ENCODE measurements around the gene ZFR.

DNA sequence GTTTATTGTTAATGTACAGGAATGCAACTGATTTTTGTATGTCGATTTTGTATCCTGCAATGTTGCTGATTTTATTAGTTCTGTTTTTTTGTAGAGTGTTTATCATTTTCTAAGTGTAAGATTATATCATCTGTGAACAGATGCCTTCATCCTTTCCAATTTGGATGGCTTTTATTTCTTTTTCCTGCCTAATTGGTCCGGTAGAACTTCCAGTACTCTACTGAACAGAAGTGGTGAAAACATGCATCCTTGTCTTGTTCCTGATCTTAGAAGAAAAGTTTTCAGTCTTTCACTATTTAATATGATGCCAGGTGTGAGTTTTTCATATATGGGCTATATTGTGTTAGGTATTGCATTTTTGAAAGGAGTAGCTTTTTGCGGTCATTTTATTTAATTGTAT is 42.5 kb upstream of the ZFR start:
- TF ChIP-seq, protein P1, sequence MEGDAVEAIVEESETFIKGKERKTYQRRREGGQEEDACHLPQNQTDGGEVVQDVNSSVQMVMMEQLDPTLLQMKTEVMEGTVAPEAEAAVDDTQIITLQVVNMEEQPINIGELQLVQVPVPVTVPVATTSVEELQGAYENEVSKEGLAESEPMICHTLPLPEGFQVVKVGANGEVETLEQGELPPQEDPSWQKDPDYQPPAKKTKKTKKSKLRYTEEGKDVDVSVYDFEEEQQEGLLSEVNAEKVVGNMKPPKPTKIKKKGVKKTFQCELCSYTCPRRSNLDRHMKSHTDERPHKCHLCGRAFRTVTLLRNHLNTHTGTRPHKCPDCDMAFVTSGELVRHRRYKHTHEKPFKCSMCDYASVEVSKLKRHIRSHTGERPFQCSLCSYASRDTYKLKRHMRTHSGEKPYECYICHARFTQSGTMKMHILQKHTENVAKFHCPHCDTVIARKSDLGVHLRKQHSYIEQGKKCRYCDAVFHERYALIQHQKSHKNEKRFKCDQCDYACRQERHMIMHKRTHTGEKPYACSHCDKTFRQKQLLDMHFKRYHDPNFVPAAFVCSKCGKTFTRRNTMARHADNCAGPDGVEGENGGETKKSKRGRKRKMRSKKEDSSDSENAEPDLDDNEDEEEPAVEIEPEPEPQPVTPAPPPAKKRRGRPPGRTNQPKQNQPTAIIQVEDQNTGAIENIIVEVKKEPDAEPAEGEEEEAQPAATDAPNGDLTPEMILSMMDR (optimal IDR thresholded peaks at IDR 0.05 in 1 of 3, IDR thresholded peaks at IDR 0.05 in 1 of 3, conservative IDR thresholded peaks at IDR 0.05 in 1 of 3; ENCODE audit: extremely low read depth in 1 of 3, insufficient read depth in 2 of 3, low read length in 3 of 3): no peak
- no peak for TF ChIP-seq EZH2 (IDR thresholded peaks at IDR 0.05; ENCODE audit: low read length)

Data from keratinocyte (primary cell).